HCT116 (cell line): ENCODE results near the gene PPP2R2D. TPM values are rescaled to one million over a fixed set of nuclear protein-coding genes. Genes with fewer than 3 reads are reported as not detected.

Source experiments
- ATAC-seq: fragments of 200-7000 bp; cut with Tn5 transposase; 2 replicates; pipeline ENCODE4 v1.9.1; 2020; ENCODE audit warnings: mild to moderate bottlenecking, moderate library complexity
- BruUV-seq: library from RNA; stranded (reverse); fragments of 400-500 nt; replicated peaks from 2 replicates; lab custom pipeline; 2021; lab: Mats Ljungman, UMichigan
- CTCF ChIA-PET: fragments of 300-600 bp; sonication (Branson Sonifier 250); formaldehyde crosslinking; loops from one replicate; lab custom pipeline; 2021; ENCODE audit warnings: antibody characterized with exemption; lab: Charles Lee
- POLR2A ChIA-PET: fragments of 300-600, 350-600 bp; sonication (Branson Sonifier 250); formaldehyde crosslinking; loops from one replicate; lab custom pipeline; 2021; ENCODE audit warnings: antibody characterized with exemption; lab: Charles Lee
- RAD21 ChIA-PET, 2 experiments: fragments of 300-600 bp; sonication (Branson Sonifier 250); formaldehyde crosslinking; loops; one replicate each; lab custom pipeline; 2023; ENCODE audit warnings: low total read pairs in 2 of 2; ENCODE audit not compliant: uncharacterized antibody in 2 of 2, unreplicated experiment in 2 of 2, low non-redundant PET in 1 of 2; lab: Charles Lee
- DNase-seq: peaks from one replicate; pipeline ENCODE4 v3.0.0-alpha.2; 2010; ENCODE audit warnings: low read depth, low spot score
- H2AFZ ChIP-seq: fragments of 200-600 bp; shearing (Covaris generic), sonication (generic); 2 replicates; pipeline ENCODE4 v1.6.1; 2017; ENCODE audit warnings: low read depth, mixed run types, mixed read lengths, antibody characterized with exemption, low read length; ENCODE audit not compliant: poor library complexity, severe bottlenecking
- H3K27ac ChIP-seq: 2 replicates; pipeline ENCODE4 v1.5.1; 2012; ENCODE audit warnings: low read depth, low read length
- H3K27me3 ChIP-seq: fragments of 200-600 bp; sonication (generic); 2 replicates; pipeline ENCODE4 v1.6.1; 2016; ENCODE audit warnings: mixed run types, low read length, mixed read lengths; ENCODE audit not compliant: insufficient read depth
- H3K36me3 ChIP-seq, 2 experiments: fragments of 200-500 bp in 1 of 2; fragments of 200-600 bp in 1 of 2; sonication (Bioruptor generic) in 1 of 2; sonication (generic) in 1 of 2; 2 replicates each; pipeline versions ENCODE4 v1.5.1 to v1.6.1; 2014 to 2016; ENCODE audit warnings: low read length in 2 of 2, inconsistent platforms in 1 of 2, mixed read lengths in 1 of 2, mixed run types in 1 of 2; ENCODE audit not compliant: insufficient read depth in 2 of 2, control insufficient read depth in 1 of 2
- H3K4me1 ChIP-seq, 2 experiments: fragments of 200-600 bp in 1 of 2; sonication (generic) in 1 of 2; 2 replicates each; pipeline versions ENCODE4 v1.5.1 to v1.6.1; 2012 to 2017; ENCODE audit warnings: low read length in 2 of 2, inconsistent platforms in 1 of 2, mild to moderate bottlenecking in 1 of 2, mixed read lengths in 1 of 2, mixed run types in 1 of 2, moderate library complexity in 1 of 2; ENCODE audit not compliant: insufficient read depth in 2 of 2, control insufficient read depth in 1 of 2
- H3K4me2 ChIP-seq: fragments of 200-600 bp; sonication (generic); 2 replicates; pipeline ENCODE4 v1.6.1; 2017; ENCODE audit warnings: mixed run types, low read length, mixed read lengths
- H3K4me3 ChIP-seq, 2 experiments: fragments of 200-600 bp in 1 of 2; sonication (generic) in 1 of 2; replicated peaks in 1 of 2; 2 replicates each; pipeline ENCODE4 v1.5.1; 2011 to 2016; ENCODE audit warnings: low read length in 2 of 2, control low read depth in 1 of 2, low read depth in 1 of 2, mild to moderate bottlenecking in 1 of 2, mixed read lengths in 1 of 2, mixed run types in 1 of 2
- H3K79me2 ChIP-seq: fragments of 200-600 bp; sonication (generic); 2 replicates; pipeline ENCODE4 v1.6.1; 2017; ENCODE audit warnings: mild to moderate bottlenecking, mixed run types, low read length, moderate library complexity, mixed read lengths; ENCODE audit not compliant: insufficient read depth
- H3K9ac ChIP-seq: fragments of 200-600 bp; sonication (generic); 2 replicates; pipeline ENCODE4 v1.6.1; 2016; ENCODE audit warnings: low read length, mixed read lengths
- H3K9me2 ChIP-seq: fragments of 200-600 bp; sonication (generic), shearing (Covaris generic); 2 replicates; pipeline ENCODE4 v1.6.1; 2017; ENCODE audit warnings: mixed run types, mild to moderate bottlenecking, moderate library complexity; ENCODE audit not compliant: insufficient read depth
- H3K9me3 ChIP-seq, 2 experiments: fragments of 200-500 bp in 1 of 2; fragments of 200-600 bp in 1 of 2; sonication (Bioruptor generic) in 1 of 2; sonication (generic) in 1 of 2; 2 replicates each; pipeline ENCODE4 v1.6.1; 2014 to 2017; ENCODE audit warnings: low read length in 2 of 2, mixed read lengths in 2 of 2, inconsistent platforms in 1 of 2, low read depth in 1 of 2, mild to moderate bottlenecking in 1 of 2, mixed run types in 1 of 2, moderate library complexity in 1 of 2; ENCODE audit not compliant: control insufficient read depth in 1 of 2, insufficient read depth in 1 of 2
- H4K20me1 ChIP-seq: fragments of 200-600 bp; sonication (generic), shearing (Covaris generic); 2 replicates; pipeline ENCODE4 v1.6.1; 2017; ENCODE audit warnings: mixed run types, mild to moderate bottlenecking, moderate library complexity; ENCODE audit not compliant: insufficient read depth
- CBX3 ChIP-seq: IDR thresholded peaks from 2 replicates; pipeline ENCODE4 v1.6.1; 2012; ENCODE audit warnings: low read depth
- CEBPB ChIP-seq: IDR thresholded peaks from 2 replicates; pipeline ENCODE4 v1.6.1; 2012; ENCODE audit warnings: low read depth
- EGR1 ChIP-seq: IDR thresholded peaks from 2 replicates; pipeline ENCODE4 v1.6.1; 2012; ENCODE audit warnings: low read depth
- ELF1 ChIP-seq: IDR thresholded peaks from 2 replicates; pipeline ENCODE4 v1.6.1; 2012; ENCODE audit warnings: low read depth, borderline replicate concordance
- EZH2phosphoT487 ChIP-seq: fragments of 200-600 bp; IDR thresholded peaks from 2 replicates; pipeline ENCODE4 v1.6.1; 2018; ENCODE audit warnings: antibody characterized with exemption, borderline replicate concordance
- FOSL1 ChIP-seq: IDR thresholded peaks from 2 replicates; pipeline ENCODE4 v1.6.1; 2012; ENCODE audit warnings: low read depth
- POLR2AphosphoS5 ChIP-seq: IDR thresholded peaks from 2 replicates; pipeline ENCODE4 v1.6.1; 2011; ENCODE audit warnings: mild to moderate bottlenecking, low read depth, low read length, moderate library complexity
- SIN3A ChIP-seq: IDR thresholded peaks from 2 replicates; pipeline ENCODE4 v1.6.1; 2012; ENCODE audit warnings: low read depth
- SRF ChIP-seq: IDR thresholded peaks from 2 replicates; pipeline ENCODE4 v1.6.1; 2012; ENCODE audit warnings: low read depth
- TCF7L2 ChIP-seq: IDR thresholded peaks from 2 replicates; pipeline ENCODE4 v1.7.0; 2011; ENCODE audit warnings: borderline replicate concordance, inconsistent platforms; ENCODE audit not compliant: insufficient read depth, insufficient read length; ENCODE audit errors: extremely low read depth
- YY1 ChIP-seq: IDR thresholded peaks from 2 replicates; pipeline ENCODE4 v1.6.1; 2011; ENCODE audit warnings: low read length, low read depth, moderate library complexity, mild to moderate bottlenecking; ENCODE audit not compliant: insufficient replicate concordance; ENCODE audit errors: extremely low read depth
- ZNF274 ChIP-seq: fragments of 200-500 bp; sonication (Bioruptor generic); IDR thresholded peaks from 2 replicates; pipeline ENCODE4 v1.6.1; 2014; ENCODE audit warnings: mild to moderate bottlenecking, low read depth, low read length, inconsistent platforms
- intact Hi-C: fragments of 100-400 bp; cut with micrococcal nuclease; formaldehyde crosslinking; loops from 2 replicates; pipeline ENCODE4 v1.10.0; 2022
- total RNA-seq: library from RNA; stranded (reverse); gene quantifications from one replicate; pipeline ENCODE4 v1.2.1, GENCODE V29; 2021; ENCODE audit not compliant: unreplicated experiment
- TF ChIP-seq, protein P1 (sequence below): IDR thresholded peaks from 2 replicates; pipeline ENCODE4 v1.6.1; 2011; ENCODE audit warnings: mild to moderate bottlenecking, low read length, moderate library complexity; ENCODE audit not compliant: insufficient replicate concordance; ENCODE audit errors: extremely low read depth
- TF ChIP-seq, protein P2 (sequence below): IDR thresholded peaks from 2 replicates; pipeline ENCODE4 v1.6.1; 2012
- TF ChIP-seq, protein P3 (sequence below), 3 experiments: fragments of 200-600 bp in 1 of 3; sonication (generic) in 1 of 3; IDR thresholded peaks in 2 of 3; conservative IDR thresholded peaks in 1 of 3; 2 replicates each; pipeline ENCODE4 v1.5.1; 2012 to 2017; ENCODE audit warnings: low read depth in 2 of 3, low read length in 2 of 3, antibody characterized with exemption in 1 of 3, borderline replicate concordance in 1 of 3, control low read depth in 1 of 3, mild to moderate bottlenecking in 1 of 3, mixed read lengths in 1 of 3, mixed run types in 1 of 3, moderate library complexity in 1 of 3; ENCODE audit not compliant: insufficient read depth in 1 of 3

Gene PPP2R2D
- total RNA-seq, 1 experiment from 2014 or later, result 18.1 TPM

DNA sequence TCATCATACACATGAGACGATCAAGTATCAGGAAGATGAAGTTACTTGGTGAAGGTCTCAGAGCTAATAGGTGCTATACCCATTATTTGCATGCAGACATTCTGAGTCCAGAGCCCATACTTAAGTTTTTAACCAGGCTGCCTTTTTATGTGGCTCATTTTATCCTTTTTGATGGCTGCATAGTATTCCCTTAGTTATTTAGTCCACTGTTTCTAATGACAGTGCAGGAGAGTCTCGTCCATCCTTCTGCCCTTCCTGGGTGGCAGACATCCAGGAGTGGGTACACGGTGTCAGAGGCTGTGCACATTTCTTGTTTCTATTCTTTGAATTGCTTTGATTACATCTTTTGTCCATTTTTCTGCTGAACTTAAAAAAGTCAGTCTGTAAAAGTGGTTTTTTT is 11.8 kb downstream of the PPP2R2D start:
- CTCF ChIA-PET, result no interaction called here
- ATAC-seq, result no peak

More for the DNA sequence above, 11.8 kb downstream of the PPP2R2D start:
- no peak overlapping the region for H3K4me3 ChIP-seq
- peaks cover 0 to 14% of the 10 kb centered on the region in 2 experiments; a peak in 2 of 4 replicates for H3K4me1 ChIP-seq
- ChIA-PET POLR2A (no interaction called here), RAD21 (no interaction called here)
- H3K9me3 ChIP-seq, result no peaks in the 10 kb centered on the region
- no TSS peak for BruUV-seq
- H3K9ac ChIP-seq, result no peak overlapping the region
- no peak for DNase-seq
- intact Hi-C loops, result no loop called here
- H4K20me1 ChIP-seq, result no peaks in the 10 kb centered on the region
- peaks cover 87% of the 10 kb centered on the region for H3K79me2 ChIP-seq
- no peaks in the 10 kb centered on the region for H3K9me2 ChIP-seq
- H2AFZ ChIP-seq, result no peak overlapping the region
- H3K4me2 ChIP-seq, result no peak overlapping the region
- H3K36me3 ChIP-seq, result no peaks in the 10 kb centered on the region
- no peak overlapping the region for H3K27ac ChIP-seq
- TF ChIP-seq, protein P1, sequence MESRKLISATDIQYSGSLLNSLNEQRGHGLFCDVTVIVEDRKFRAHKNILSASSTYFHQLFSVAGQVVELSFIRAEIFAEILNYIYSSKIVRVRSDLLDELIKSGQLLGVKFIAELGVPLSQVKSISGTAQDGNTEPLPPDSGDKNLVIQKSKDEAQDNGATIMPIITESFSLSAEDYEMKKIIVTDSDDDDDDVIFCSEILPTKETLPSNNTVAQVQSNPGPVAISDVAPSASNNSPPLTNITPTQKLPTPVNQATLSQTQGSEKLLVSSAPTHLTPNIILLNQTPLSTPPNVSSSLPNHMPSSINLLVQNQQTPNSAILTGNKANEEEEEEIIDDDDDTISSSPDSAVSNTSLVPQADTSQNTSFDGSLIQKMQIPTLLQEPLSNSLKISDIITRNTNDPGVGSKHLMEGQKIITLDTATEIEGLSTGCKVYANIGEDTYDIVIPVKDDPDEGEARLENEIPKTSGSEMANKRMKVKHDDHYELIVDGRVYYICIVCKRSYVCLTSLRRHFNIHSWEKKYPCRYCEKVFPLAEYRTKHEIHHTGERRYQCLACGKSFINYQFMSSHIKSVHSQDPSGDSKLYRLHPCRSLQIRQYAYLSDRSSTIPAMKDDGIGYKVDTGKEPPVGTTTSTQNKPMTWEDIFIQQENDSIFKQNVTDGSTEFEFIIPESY, result no peak
- TF ChIP-seq CEBPB (no peak), ELF1 (no peak), EZH2phosphoT487 (no peak), POLR2AphosphoS5 (no peak), ZNF274 (no peak), EGR1 (no peak), FOSL1 (no peak), YY1 (no peak), CBX3 (no peak), SRF (no peak), SIN3A (no peak), TCF7L2 (no peak)
- TF ChIP-seq, protein P2, sequence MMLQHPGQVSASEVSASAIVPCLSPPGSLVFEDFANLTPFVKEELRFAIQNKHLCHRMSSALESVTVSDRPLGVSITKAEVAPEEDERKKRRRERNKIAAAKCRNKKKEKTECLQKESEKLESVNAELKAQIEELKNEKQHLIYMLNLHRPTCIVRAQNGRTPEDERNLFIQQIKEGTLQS, result no peak
- TF ChIP-seq, protein P3, sequence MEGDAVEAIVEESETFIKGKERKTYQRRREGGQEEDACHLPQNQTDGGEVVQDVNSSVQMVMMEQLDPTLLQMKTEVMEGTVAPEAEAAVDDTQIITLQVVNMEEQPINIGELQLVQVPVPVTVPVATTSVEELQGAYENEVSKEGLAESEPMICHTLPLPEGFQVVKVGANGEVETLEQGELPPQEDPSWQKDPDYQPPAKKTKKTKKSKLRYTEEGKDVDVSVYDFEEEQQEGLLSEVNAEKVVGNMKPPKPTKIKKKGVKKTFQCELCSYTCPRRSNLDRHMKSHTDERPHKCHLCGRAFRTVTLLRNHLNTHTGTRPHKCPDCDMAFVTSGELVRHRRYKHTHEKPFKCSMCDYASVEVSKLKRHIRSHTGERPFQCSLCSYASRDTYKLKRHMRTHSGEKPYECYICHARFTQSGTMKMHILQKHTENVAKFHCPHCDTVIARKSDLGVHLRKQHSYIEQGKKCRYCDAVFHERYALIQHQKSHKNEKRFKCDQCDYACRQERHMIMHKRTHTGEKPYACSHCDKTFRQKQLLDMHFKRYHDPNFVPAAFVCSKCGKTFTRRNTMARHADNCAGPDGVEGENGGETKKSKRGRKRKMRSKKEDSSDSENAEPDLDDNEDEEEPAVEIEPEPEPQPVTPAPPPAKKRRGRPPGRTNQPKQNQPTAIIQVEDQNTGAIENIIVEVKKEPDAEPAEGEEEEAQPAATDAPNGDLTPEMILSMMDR (IDR thresholded peaks at IDR 0.05 in 2 of 3, conservative IDR thresholded peaks at IDR 0.05 in 1 of 3; ENCODE audit: borderline replicate concordance in 1 of 3, insufficient read depth in 1 of 3, low read depth in 2 of 3, low read length in 2 of 3), result no peak
- no peaks in the 10 kb centered on the region for H3K27me3 ChIP-seq
